Skeletal muscle cell (primary cell): Measurements from ENCODE around the gene ANKEF1.
"Not testable (repeated sequence)": the region's sequence is repeated elsewhere in the genome, so short reads cannot be mapped to it uniquely, and the experiment has no call there.

ENCODE experiments used
- DNase-seq: peaks from one replicate; pipeline ENCODE4 v3.0.0-alpha.2; 2010; ENCODE audit warnings: low read depth
- H3K4me3 ChIP-seq: 2 replicates; pipeline ENCODE4 v1.5.1; 2011; ENCODE audit warnings: low read depth, mild to moderate bottlenecking, control low read depth, low read length, moderate library complexity

ANKEF1 gene

DNA sequence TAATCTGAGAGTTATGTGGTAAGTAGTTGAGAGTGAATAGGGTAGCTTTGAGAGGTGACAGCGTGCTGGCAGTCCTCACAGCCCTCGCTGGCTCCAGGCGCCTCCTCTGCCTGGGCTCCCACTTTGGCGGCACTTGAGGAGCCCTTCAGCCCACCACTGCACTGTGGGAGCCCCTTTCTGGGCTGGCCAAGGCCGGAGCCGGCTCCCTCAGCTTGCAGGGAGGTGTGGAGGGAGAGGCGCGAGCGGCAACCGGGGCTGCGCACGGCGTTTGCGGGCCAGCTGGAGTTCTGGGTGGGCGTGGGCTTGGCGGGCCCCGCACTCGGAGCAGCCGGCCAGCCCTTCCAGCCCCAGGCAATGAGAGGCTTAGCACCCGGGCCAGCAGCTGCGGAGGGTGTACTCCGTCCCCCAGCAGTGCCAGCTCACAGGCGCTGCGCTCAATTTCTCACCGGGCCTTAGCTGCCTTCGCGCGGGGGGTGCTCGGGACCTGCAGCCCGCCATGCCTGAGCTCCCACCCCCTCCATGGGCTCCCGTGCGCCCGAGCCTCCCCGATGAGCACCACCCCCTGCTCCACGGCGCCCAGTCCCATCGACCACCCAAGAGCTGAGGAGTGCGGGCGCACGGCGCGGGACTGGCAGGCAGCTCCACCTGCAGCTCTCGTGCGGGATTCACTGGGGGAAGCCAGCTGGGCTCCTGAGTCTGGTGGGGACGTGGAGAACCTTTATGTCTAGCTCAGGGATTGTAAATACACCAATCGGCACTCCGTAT is 3.2 kb upstream of the ANKEF1 start:
- H3K4me3 ChIP-seq, DNase-seq: not testable (repeated sequence)

DNA sequence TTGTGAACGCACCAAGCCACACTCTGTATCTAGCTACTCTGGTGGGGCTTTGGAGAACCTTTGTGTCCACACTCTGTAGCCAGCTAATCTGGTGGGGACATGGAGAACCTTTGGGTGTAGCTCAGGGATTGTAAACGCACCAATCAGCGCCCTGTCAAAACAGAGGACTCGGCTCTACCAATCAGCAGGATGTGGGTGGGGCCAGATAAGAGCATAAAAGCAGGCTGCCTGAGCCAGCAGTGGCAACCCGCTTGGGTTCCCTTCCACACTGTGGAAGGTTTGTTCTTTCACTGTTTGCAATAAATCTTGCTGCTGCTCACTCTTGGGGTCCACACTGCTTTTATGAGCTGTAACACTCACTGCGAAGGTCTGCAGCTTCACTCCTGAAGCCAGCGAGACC is 2.5 kb upstream of the ANKEF1 start:
- DNase-seq, H3K4me3 ChIP-seq: not testable (repeated sequence)

DNA sequence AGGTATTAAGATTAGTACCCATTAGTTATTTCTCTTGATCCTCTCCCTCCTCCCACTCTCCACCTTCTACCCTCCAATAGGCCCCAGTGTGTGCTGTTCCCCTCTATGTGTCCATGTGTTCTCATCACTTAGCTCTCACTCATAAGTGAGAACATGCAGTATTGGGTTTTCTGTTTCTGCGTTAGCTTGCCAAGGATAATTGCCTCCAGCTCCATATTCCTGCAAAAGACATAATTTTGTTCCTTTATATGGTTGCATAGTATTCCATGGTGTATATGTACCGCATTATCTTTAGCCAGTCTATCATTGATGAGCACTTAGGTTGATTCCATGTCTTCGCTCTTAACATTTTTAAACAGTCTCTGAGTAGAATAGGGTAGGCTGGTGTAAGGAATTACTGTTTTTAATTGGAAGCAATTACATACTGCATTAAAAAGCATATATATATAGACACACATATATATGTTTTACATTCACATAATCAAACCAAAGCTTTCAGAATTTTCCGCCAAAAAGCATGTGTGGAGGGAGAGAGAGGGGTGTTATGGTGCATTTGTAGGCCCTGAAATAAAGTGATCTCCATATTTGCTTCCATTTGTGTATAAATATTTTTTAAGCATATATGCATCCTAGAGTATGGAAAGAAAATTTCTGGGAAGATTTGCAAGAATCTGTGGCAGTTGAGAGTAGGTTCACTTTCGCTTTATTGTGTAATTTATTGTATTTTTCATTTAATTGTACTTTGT is 709 bp upstream of the ANKEF1 start:
- no peak for DNase-seq
- peak overlapping the region; percentile 31 for H3K4me3 ChIP-seq

DNA sequence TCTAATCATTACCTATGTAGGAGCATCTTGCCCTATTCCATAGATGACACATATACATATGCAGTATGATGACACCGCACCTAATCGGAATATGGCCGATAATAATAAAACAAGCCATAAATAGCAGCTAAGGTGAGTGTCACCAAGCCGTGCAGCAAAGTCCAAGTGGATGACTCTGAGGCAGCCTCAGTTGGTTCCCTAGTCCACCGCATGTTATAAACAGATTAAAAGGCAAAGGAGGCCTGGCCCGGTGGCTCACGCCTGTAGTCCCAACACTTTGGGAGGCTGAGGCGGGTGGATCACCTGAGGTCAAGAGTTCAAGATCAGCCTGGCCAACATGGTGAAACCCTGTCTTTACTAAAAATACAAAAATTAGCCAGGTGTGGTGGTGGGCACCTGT is 1.5 kb downstream of the ANKEF1 start:
- not testable (repeated sequence) for H3K4me3 ChIP-seq, DNase-seq

DNA sequence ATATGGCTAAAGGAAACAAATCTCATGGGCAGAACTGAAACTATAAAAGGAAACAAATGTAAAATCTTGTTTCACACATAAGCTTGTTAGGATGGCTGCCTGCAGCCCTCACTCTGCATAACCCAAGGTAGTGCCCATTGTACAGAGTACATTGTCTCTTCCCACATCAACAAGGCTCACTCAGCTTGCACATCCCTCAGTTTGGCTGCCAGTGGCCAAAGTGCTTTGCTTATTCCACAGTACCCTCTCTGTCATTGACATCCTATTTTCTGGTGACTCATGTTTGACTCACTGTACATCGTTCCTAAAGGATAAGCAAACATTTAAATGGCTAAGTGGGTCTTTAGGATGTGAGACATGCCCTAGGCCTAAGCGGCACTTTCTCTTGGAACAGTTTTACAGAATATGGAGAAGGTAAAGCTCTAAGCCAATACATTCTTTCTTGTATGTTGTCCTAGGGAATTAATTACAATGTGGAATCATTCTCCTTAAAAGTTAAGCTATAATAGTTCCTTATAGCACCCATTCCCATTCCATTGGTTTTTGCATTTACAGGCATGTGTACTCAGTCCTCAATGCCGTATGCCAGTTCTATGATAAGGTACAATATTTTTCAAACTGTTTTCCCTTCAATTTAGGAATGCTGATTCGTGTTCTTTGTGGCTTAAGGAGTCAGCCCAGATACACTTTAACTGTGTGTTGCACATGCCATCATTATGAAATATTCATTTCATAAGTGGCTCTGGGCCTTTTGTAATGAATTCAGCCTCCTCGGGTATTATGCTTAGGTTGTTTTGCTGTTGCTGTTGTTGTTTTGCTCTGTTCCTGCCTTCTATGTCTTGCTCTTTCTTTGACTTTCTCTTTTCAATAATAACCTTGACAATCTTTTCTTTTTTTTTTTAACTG is 5.5 kb downstream of the ANKEF1 start:
- no peak overlapping the region for H3K4me3 ChIP-seq
- DNase-seq: peak; percentile 50

DNA sequence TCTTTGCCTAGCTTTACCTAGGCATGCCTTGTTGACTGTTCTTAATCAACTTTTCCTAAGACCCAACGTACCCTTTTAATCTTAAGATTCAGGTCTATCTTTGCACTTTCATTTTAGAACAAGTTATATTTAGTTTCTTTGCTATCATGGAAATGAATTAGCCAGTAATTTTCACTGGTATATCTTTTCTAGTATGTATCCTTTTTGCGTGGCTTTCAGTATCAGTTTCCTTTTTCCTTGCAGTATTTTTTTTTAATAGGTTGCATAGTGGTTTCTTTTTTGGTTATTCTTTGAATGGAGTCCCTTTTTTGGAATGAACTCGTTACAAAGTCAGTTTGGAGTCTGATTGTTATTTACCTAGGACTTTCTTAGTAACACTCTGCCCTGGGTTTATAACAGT is 7.3 kb downstream of the ANKEF1 start:
- no peak for DNase-seq
- H3K4me3 ChIP-seq: no peak overlapping the region

DNA sequence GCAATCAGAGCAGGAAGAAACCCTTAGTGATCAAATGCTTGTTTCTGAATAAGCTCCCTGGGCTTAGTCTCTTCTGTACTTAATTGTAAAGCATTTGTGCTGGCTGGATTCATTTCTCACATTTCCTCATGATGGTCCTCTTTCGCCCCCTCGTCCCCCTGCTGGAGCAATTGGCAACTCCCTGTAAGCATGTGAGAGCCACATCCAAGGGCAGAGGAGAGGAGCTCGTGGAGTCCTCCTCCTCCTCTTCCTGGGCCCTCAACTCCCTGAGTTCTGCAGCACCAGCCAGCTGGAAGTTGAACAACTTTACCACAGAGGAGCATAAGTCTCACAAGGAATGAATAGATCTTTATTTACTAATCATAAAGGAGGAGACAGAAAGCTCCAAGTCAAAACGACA is 12.6 kb downstream of the ANKEF1 start:
- H3K4me3 ChIP-seq: no peak overlapping the region
- no peak for DNase-seq

DNA sequence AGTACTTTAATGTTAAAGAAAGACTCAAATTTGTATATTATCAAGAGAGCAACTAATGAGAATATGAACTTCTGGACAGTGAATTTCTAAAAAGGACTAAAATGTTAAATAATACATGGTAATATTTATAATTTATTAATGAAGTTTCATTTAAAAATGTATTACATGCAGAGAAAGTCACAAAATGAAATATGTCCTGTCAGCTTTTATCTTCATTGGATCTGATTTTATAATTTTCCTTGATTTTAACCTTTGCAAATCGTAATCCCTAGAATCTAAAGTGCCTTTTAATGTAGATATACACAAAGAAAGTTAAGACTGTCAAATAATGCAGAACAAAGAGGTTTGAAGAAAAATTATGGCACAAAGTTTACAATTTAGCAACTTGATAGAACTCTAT is 16.4 kb downstream of the ANKEF1 start:
- H3K4me3 ChIP-seq: no peak overlapping the region
- DNase-seq: no peak

DNA sequence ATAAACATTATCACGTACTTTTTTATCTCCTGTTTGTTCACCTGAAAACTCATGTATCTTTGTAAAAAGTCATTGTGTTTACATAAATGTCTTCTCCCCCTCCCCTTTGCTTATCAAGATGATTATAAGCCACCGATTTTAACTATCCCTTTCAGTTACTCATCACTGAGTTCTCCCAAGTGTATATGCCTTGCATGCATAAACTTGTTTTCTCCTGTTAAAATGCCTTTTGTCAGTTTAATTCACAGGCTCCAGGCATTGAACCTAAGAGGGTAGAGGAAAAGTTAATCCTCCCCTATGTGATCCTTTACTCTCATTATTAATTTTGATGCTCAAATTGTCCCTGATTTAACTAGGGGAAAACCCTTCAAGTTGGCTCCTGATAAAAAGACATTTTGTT is 24.2 kb downstream of the ANKEF1 start:
- no peak for DNase-seq

DNA sequence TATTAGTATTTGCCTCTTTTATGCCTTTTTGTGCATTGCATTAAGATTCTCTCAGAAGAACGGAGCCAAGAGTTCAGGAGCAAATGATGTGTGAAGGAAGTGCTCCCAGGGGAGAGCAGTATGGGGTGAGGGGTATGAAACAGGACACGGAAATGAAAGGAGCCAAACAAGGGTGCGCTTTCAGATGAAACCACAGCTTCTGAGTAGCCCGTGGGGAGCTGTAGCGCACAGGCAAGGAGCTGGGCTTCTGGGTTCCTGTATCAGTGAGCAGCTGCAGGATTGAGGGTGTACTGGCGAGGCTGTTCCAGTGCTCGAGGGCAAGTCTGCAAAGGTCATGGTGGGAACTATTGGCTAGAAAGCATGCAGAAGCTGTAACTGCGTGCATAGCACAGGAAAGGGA is 25.4 kb downstream of the ANKEF1 start:
- peak; percentile 31 for DNase-seq
- no peak overlapping the region for H3K4me3 ChIP-seq

More for the DNA sequence above, 24.2 kb downstream of the ANKEF1 start:
- no peak overlapping the region for H3K4me3 ChIP-seq

DNA sequence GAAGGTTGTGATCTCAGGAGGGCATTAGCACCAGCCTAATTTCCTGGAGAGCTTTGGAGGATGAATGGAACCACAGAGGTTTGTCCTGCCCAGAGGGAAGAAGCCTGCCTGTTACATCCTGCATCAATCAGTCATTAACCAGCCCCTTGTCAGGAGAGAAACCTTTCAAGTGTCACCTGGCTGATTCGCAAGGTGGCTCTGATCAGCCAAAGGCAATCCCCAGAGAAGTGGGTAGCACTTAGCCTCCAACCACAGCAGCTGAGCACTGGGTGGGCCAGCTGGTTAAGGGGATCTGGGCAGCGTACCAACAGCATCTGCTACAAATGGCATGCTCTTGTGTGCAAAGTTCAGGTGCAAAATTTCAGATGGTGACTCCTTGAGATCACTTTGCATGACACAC is 26.9 kb downstream of the ANKEF1 start:
- DNase-seq: no peak
- H3K4me3 ChIP-seq: no peak overlapping the region

DNA sequence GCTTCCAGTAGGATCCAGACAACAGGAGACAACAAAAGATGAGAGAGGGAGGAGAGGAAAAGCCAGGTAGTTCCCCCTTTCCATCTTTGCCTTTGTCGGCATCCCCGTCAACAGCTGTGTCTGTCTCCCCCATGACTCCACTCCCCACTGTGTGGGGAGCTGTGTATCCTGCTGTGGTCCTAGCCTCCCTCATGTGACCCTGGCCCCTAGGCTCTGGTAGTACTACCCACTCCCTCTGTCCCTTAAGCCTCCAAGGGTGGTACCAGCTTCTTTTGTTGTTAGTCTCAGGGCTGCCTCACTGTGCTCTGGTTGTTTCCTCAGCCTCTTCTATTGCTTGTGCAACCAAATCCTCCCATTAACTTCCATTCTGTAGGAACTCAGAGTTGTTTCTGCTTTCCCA is 28.7 kb downstream of the ANKEF1 start:
- DNase-seq: no peak
- no peak overlapping the region for H3K4me3 ChIP-seq

DNA sequence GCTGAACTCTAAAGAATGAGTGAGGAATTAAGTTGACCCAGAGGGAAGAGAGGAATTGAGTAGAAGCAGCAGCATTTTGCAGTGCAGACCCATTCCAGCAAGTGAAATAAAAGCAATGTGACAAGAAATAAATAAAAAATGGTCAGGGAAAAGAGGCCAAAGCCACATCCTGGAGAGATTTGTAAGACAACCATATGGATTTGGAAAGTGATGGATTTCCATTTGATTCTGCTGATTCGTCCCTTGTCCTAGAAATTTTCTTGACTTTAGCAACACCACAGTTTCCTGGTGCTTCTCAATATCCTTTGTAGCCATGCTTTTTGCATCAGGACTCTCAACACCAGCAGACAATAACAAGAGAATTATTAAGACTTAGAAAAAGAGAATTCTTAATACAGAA is 29.8 kb downstream of the ANKEF1 start:
- no peak overlapping the region for H3K4me3 ChIP-seq

DNA sequence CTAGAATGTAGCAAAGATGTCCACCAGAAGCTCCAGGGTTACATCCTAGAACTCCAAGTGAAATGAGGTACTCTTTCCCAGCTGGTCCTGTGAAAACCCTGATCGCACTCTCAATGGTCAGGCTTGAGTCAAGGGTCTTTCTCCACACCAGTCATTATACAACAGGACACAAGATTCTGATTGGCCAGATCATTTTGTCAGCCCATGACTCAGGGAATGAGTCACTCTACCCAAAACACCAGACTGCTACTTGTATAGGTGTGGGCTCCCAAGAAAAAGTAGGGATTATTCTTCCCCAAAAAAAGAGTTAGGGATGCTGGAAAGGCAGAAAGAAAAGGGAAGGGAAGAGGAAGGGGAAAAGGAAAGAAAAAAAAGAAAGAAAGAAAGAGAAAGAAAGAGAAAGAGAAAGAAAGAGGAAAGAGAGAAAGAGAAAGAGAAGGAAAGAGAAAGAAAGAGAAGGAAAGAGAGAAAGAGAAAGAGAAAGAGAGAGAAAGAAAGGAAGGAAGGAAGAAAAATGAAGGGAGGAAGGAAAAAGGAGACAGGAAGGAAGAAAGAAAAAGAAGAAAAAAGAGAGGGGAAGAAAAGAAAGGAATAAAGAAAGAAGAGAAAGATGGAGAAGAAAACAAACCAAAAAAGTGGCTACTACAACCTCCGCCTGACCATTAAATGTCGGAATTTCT is 30.5 kb downstream of the ANKEF1 start:
- no peak overlapping the region for H3K4me3 ChIP-seq
- DNase-seq: no peak

More for the DNA sequence above, 29.8 kb downstream of the ANKEF1 start:
- DNase-seq: no peak

DNA sequence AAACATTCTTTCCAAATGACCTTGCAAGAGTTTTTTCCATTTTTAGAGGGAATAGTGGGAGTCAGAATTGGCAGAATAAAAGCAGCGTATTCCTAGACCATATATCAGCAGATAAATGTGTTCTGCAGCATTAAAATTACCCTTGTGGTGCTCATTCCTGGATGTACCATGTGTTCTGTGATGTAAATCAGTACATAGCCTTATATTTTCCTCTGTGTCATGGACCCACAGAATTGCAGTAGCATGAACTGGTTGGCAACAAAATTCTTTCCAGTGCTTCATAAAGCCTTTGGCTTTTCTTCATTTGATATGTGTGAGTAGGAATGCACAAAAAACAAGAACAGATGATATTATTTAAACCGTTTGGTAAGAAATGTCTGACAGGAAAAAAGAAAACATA is 32.5 kb downstream of the ANKEF1 start:
- no peak for DNase-seq
- no peak overlapping the region for H3K4me3 ChIP-seq

DNA sequence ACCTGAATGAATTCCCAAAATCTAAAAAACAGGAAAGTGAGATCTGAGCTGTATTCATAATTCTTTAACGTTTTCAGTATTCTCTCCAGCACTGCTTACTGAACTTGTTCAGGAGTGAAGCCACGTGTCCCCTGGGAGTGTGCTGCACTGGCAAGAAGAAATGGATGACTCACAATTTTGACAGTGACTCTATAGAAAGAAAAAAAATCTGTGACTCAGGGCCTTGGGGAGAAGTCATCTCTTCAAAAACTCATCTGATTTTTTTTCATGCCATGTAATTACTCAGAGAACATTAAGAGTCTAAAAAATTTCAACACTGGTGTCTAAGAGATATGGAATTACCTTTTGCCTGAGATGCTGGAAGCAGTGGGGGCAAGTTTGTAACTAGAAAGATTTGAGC is 39.7 kb downstream of the ANKEF1 start:
- peak; percentile 91 for DNase-seq

DNA sequence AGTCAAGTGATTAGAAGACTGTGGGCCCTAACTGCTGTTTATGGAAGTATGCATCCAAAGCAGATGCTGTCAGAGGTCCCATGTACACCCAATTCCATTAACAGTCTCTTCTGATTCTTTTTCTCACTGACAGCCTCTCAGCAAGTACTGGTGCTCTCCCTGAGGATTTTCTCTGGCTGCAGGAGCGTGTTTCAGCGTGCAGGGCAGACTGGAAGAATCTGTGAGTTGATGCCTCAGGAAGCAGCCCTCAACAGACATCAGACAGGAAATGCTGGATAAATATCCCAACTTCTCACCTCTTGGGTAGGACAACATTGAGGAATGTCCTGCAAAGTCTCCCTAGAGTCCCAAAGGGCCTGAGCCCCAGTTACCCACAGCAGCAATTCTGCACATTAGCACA is 40.8 kb downstream of the ANKEF1 start:
- no peak overlapping the region for H3K4me3 ChIP-seq
- DNase-seq: no peak

More for the DNA sequence above, 39.7 kb downstream of the ANKEF1 start:
- H3K4me3 ChIP-seq: no peak overlapping the region

DNA sequence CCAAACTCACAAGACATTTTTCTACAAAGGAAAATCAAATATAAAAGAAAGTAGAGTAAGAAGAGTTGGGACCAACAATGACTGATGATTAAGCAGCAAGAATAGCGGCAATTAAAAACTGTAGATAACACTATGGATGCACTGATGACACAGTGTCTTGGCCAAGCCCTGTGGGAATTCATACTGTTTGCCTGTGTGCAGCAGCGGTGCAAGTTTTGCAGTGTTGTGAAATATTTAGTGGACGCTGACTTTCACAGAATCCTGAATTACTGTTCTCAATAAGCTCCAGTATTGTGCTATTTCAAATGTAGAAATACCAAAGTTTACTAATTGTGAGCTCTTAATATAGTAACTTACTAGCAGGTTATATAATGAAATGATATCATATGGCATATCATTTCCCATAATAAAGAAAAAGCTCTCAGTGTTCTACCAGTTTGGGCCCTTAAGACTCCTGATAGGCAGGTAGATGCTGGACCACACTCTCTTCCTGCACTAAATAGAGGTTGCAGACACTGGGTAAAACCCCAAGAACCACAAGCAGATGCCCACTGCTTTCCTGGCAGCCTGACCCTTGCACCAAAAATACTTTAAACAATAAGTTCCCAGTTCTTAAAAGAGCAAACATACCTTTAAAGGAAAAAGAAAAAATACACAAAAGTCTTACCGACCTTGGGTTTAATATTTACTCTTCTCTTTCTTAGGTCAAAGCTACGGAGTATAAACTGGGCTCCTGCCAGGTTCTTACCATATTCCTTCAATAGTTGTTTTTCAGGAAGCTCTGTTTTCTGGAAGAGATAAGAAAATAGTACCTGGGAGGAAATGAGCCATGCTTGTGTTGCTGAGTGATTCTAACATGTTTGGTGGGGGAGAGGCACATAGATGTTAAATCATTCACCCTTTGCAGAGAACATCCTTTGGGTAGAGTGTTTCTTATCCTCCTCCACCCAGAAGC is 41.6 kb downstream of the ANKEF1 start:
- no peak for DNase-seq
- no peak overlapping the region for H3K4me3 ChIP-seq
